Measurements from ENCODE around the gene SBNO2. TPM values are rescaled to one million over a fixed set of nuclear protein-coding genes. Genes with fewer than 3 reads are reported as not detected.

Gene SBNO2, protein sequence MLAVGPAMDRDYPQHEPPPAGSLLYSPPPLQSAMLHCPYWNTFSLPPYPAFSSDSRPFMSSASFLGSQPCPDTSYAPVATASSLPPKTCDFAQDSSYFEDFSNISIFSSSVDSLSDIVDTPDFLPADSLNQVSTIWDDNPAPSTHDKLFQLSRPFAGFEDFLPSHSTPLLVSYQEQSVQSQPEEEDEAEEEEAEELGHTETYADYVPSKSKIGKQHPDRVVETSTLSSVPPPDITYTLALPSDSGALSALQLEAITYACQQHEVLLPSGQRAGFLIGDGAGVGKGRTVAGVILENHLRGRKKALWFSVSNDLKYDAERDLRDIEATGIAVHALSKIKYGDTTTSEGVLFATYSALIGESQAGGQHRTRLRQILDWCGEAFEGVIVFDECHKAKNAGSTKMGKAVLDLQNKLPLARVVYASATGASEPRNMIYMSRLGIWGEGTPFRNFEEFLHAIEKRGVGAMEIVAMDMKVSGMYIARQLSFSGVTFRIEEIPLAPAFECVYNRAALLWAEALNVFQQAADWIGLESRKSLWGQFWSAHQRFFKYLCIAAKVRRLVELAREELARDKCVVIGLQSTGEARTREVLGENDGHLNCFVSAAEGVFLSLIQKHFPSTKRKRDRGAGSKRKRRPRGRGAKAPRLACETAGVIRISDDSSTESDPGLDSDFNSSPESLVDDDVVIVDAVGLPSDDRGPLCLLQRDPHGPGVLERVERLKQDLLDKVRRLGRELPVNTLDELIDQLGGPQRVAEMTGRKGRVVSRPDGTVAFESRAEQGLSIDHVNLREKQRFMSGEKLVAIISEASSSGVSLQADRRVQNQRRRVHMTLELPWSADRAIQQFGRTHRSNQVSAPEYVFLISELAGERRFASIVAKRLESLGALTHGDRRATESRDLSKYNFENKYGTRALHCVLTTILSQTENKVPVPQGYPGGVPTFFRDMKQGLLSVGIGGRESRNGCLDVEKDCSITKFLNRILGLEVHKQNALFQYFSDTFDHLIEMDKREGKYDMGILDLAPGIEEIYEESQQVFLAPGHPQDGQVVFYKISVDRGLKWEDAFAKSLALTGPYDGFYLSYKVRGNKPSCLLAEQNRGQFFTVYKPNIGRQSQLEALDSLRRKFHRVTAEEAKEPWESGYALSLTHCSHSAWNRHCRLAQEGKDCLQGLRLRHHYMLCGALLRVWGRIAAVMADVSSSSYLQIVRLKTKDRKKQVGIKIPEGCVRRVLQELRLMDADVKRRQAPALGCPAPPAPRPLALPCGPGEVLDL (N-terminal part only)
- total RNA-seq (2014; rRNA removed; shearing (Covaris generic)), result 28.0 and 35.4 TPM in 2 replicates
- 6.3 and 6.9 TPM in 2 replicates for polyA plus RNA-seq (2016; fragmentation: Nextera tagmentation; extraction: Ambion mirVana)
- long read RNA-seq, partial matches to known transcripts, result 1 of 2 reads
- long read RNA-seq, other reads (novel, unspliced or antisense), result 1 of 2 reads

DNA sequence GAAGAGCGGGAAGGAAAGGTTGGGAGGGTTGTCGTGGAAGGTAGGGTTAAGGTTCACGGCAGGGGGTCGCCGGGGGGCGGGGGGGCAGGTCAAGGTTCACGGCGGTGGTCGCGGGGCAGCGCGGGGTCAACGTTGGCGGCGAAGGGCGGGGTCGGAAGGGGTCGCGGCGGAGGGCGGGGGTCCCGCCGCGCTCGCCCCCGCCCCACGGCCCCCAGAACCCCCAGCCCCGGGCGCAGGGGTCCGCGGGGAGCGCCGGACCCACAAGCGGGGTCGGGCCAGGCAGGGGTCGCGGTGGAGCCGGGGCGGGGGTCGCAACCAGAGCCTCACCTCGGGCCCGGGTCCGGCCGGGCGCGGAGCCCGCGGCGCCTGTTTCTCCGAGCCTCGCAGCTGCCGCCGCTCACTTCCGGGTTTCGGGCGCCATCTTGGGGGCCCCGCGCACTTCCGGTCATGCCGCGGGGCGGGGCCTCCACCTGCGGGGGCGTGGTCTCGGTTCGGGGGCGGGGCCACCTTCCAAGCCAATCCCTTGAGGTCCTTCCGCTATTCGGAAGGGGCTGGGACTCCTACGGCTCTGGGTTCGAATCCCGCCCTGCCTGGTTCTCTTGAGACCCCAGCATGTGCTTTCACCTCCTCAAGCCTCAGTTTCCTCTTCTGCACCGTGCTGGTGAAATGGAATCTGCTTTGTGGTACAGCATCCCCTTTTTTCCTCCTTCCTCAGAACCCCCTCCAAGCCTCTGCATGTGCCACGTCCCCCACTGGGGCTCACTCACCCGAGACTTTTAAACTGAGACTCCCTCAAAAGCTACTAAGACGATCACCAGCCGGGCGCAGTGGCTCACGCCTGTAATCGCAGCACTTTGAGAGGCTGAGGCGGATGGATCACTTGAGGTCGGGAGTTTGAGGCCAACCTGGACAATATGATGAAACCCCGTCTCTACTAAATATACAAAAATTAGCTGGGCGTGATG lies at the start of gene SBNO2:
Gene SBNO2 (minus strand): TSS at position 424 of the 965 bp plus-strand sequence. CDS start 19,992 bp downstream, outside the sequence.
- H3K27ac Mint-ChIP-seq, result peak within 1 kb of the TSS; percentile 89
- no peaks in the 10 kb centered on the region for H3K9me2 ChIP-seq (ENCODE audit: insufficient read depth)
- H3K79me2 ChIP-seq (replicated peaks; ENCODE audit: insufficient read depth), result peaks cover 45% of the 10 kb centered on the region
- peaks cover 27% of the 10 kb centered on the region; the same call in 1 of the 2 replicates for H3F3A ChIP-seq (replicated peaks; ENCODE audit: low read depth)
- H3K4me3 Mint-ChIP-seq, result peak within 1 kb of the TSS; percentile 93
- H3K36me3 ChIP-seq (ENCODE audit: insufficient read depth), result no peaks in the 10 kb centered on the region
- peak; percentile 92 for DNase-seq (ENCODE audit: low spot score)
- ATAC-seq, result peak; percentile 53
- H3K27me3 Mint-ChIP-seq (ENCODE audit: insufficient read depth, low read depth, poor library complexity), result peaks cover 21% of the 10 kb centered on the region
- no peaks in the 10 kb centered on the region; the same call in 1 of the 2 replicates for H3K4me1 ChIP-seq (ENCODE audit: insufficient read depth)
- H3K4me1 Mint-ChIP-seq, result peaks cover 22% of the 10 kb centered on the region
- H2AFZ ChIP-seq, result peak within 1 kb of the TSS; percentile 91
- H4K20me1 ChIP-seq (replicated peaks; ENCODE audit: insufficient read depth), result peaks cover 5% of the 10 kb centered on the region; the same call in 1 of the 2 replicates
- H3K36me3 Mint-ChIP-seq (ENCODE audit: low read depth), result peaks cover 8% of the 10 kb centered on the region; the same call in 1 of the 3 replicates
- H3K27ac ChIP-seq (ENCODE audit: low read depth), result peak within 1 kb of the TSS; percentile 76
- H3K4me2 ChIP-seq, result peak within 1 kb of the TSS; percentile 93
- no peaks in the 10 kb centered on the region for H3K27me3 ChIP-seq (ENCODE audit: insufficient read depth)
- peak within 1 kb of the TSS; percentile 96 for H3K4me3 ChIP-seq
- H3K9me3 Mint-ChIP-seq, result no peaks in the 10 kb centered on the region; the same call in 2 of the 3 replicates
- TF ChIP-seq CREB1 (CRISPR knock-in tag; IDR thresholded peaks at IDR 0.05; ENCODE audit: low read depth) (peak; percentile 34; the same call in 1 of the 2 replicates), JUNB (IDR thresholded peaks at IDR 0.05; ENCODE audit: unreplicated experiment) (no peak), ZNF114 (CRISPR knock-in tag; IDR thresholded peaks at IDR 0.05) (no peak), STAT1 (IDR thresholded peaks at IDR 0.05; ENCODE audit: unreplicated experiment) (no peak), ZNF331 (CRISPR knock-in tag; IDR thresholded peaks at IDR 0.05; ENCODE audit: low read depth) (no peak)
- TF ChIP-seq, protein P1, sequence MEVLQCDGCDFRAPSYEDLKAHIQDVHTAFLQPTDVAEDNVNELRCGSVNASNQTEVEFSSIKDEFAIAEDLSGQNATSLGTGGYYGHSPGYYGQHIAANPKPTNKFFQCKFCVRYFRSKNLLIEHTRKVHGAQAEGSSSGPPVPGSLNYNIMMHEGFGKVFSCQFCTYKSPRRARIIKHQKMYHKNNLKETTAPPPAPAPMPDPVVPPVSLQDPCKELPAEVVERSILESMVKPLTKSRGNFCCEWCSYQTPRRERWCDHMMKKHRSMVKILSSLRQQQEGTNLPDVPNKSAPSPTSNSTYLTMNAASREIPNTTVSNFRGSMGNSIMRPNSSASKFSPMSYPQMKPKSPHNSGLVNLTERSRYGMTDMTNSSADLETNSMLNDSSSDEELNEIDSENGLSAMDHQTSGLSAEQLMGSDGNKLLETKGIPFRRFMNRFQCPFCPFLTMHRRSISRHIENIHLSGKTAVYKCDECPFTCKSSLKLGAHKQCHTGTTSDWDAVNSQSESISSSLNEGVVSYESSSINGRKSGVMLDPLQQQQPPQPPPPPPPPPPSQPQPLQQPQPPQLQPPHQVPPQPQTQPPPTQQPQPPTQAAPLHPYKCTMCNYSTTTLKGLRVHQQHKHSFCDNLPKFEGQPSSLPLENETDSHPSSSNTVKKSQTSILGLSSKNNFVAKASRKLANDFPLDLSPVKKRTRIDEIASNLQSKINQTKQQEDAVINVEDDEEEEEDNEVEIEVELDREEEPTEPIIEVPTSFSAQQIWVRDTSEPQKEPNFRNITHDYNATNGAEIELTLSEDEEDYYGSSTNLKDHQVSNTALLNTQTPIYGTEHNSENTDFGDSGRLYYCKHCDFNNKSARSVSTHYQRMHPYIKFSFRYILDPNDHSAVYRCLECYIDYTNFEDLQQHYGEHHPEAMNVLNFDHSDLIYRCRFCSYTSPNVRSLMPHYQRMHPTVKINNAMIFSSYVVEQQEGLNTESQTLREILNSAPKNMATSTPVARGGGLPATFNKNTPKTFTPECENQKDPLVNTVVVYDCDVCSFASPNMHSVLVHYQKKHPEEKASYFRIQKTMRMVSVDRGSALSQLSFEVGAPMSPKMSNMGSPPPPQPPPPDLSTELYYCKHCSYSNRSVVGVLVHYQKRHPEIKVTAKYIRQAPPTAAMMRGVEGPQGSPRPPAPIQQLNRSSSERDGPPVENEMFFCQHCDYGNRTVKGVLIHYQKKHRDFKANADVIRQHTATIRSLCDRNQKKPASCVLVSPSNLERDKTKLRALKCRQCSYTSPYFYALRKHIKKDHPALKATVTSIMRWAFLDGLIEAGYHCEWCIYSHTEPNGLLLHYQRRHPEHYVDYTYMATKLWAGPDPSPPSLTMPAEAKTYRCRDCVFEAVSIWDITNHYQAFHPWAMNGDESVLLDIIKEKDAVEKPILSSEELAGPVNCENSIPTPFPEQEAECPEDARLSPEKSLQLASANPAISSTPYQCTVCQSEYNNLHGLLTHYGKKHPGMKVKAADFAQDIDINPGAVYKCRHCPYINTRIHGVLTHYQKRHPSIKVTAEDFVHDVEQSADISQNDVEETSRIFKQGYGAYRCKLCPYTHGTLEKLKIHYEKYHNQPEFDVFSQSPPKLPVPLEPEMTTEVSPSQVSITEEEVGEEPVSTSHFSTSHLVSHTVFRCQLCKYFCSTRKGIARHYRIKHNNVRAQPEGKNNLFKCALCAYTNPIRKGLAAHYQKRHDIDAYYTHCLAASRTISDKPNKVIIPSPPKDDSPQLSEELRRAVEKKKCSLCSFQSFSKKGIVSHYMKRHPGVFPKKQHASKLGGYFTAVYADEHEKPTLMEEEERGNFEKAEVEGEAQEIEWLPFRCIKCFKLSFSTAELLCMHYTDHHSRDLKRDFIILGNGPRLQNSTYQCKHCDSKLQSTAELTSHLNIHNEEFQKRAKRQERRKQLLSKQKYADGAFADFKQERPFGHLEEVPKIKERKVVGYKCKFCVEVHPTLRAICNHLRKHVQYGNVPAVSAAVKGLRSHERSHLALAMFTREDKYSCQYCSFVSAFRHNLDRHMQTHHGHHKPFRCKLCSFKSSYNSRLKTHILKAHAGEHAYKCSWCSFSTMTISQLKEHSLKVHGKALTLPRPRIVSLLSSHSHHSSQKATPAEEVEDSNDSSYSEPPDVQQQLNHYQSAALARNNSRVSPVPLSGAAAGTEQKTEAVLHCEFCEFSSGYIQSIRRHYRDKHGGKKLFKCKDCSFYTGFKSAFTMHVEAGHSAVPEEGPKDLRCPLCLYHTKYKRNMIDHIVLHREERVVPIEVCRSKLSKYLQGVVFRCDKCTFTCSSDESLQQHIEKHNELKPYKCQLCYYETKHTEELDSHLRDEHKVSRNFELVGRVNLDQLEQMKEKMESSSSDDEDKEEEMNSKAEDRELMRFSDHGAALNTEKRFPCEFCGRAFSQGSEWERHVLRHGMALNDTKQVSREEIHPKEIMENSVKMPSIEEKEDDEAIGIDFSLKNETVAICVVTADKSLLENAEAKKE (CRISPR knock-in tag; IDR thresholded peaks at IDR 0.05), result no peak
- TF ChIP-seq, protein P2, sequence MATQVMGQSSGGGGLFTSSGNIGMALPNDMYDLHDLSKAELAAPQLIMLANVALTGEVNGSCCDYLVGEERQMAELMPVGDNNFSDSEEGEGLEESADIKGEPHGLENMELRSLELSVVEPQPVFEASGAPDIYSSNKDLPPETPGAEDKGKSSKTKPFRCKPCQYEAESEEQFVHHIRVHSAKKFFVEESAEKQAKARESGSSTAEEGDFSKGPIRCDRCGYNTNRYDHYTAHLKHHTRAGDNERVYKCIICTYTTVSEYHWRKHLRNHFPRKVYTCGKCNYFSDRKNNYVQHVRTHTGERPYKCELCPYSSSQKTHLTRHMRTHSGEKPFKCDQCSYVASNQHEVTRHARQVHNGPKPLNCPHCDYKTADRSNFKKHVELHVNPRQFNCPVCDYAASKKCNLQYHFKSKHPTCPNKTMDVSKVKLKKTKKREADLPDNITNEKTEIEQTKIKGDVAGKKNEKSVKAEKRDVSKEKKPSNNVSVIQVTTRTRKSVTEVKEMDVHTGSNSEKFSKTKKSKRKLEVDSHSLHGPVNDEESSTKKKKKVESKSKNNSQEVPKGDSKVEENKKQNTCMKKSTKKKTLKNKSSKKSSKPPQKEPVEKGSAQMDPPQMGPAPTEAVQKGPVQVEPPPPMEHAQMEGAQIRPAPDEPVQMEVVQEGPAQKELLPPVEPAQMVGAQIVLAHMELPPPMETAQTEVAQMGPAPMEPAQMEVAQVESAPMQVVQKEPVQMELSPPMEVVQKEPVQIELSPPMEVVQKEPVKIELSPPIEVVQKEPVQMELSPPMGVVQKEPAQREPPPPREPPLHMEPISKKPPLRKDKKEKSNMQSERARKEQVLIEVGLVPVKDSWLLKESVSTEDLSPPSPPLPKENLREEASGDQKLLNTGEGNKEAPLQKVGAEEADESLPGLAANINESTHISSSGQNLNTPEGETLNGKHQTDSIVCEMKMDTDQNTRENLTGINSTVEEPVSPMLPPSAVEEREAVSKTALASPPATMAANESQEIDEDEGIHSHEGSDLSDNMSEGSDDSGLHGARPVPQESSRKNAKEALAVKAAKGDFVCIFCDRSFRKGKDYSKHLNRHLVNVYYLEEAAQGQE (IDR thresholded peaks at IDR 0.05; ENCODE audit: unreplicated experiment), result no peak

Data from GM23338 (cell line).